CD4-positive, alpha-beta T cell treated with Interleukin-2 at 100 ng/mL for 4 hours (primary cell): ENCODE results near the gene EMX2.
A peak's percentile ranks its signal among the peaks of the same experiment; 100 is the strongest.
"Not testable (repeated sequence)": the region's sequence is repeated elsewhere in the genome, so short reads cannot be mapped to it uniquely, and the experiment has no call there.

Experiments used
- DNase-seq: peaks from one replicate; pipeline ENCODE4 v3.0.0-alpha.2; 2020; ENCODE audit warnings: low spot score

Gene EMX2

GRCh38 chr10:117542706-117543224 lies at the start of gene EMX2:
Gene EMX2, plus strand, starts transcription at chr10:117542746. Its CDS starts 522 bp downstream, at chr10:117543268.
- no peak for DNase-seq

GRCh38 chr10:117496031-117496430 lies 46.5 kb upstream of the EMX2 start:
- DNase-seq: no peak

DNA sequence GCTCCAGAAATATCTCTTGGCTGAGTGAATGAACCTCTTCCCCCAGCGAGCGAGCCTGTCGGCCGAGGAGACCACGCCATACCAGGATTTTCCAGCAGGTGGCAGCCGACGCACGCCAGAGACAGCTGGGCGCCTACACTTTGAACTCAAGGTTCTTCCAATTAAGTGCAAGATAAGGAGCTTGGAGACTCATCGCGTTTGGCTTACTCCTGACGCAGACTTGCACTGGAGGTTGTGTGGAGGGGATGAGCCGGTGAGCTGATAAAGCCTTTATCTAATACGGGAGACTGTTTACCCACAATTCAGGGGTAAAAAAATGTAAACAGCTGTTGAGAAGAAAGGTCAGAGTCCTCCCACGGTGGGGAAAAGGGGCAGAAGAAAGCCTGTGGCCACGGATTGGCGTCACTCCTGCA lies 45.9 kb upstream of the EMX2 start:
- DNase-seq: peak; percentile 65

- no peak for DNase-seq
Observed at GRCh38 chr10:117497736-117498135, 44.8 kb upstream of the EMX2 start.

- DNase-seq: no peak
Observed at GRCh38 chr10:117499248-117500105, 43.1 kb upstream of the EMX2 start.

- DNase-seq: no peak
Observed at GRCh38 chr10:117500456-117500855, 42.1 kb upstream of the EMX2 start.

- DNase-seq: no peak
Observed at GRCh38 chr10:117501460-117502035, 41.0 kb upstream of the EMX2 start.

GRCh38 chr10:117502421-117503243 lies 39.9 kb upstream of the EMX2 start:
- DNase-seq: no peak

- DNase-seq: no peak
Observed at GRCh38 chr10:117503244-117504205, 39.0 kb upstream of the EMX2 start.

DNA sequence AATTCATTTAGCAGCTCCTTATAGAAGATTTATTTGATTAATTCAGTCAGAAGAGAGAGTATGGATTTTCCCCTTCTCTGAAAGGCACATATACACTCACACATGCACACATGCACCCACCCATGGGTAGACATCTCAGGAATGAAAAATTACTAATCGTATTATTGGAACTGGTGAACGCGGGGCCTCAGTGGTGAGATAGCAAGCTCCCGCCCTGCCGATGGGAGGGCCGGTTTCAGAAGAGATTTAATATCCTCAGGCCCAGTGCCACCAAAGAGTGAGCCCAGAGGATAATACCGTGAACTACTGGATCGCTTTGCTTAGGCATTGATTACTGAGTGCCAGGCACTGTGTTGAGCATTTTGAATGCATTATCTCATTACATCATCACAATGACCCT lies 38.0 kb upstream of the EMX2 start:
- no peak for DNase-seq

- DNase-seq: not testable (repeated sequence)
Observed at GRCh38 chr10:117507081-117507480, 35.5 kb upstream of the EMX2 start.

DNA sequence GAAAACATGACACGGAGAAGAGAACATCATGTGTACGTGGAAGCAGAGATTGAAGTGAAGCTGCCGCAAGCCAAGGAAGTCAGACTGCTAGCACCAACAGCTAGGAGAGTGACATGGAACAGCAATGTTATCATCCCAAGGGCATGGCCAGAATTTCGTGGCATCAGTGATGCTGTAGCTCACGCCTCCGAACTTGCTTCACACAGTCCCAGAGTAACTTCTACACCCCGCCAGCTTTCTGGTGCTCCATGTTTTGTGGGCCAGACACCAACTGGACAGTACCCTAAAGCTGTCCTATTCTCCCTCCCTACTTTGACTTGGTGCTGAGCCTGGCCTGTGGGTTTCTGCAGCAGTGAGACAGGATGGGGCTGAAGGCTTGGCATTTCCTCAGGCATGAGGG lies 33.0 kb upstream of the EMX2 start:
- DNase-seq: no peak

DNA sequence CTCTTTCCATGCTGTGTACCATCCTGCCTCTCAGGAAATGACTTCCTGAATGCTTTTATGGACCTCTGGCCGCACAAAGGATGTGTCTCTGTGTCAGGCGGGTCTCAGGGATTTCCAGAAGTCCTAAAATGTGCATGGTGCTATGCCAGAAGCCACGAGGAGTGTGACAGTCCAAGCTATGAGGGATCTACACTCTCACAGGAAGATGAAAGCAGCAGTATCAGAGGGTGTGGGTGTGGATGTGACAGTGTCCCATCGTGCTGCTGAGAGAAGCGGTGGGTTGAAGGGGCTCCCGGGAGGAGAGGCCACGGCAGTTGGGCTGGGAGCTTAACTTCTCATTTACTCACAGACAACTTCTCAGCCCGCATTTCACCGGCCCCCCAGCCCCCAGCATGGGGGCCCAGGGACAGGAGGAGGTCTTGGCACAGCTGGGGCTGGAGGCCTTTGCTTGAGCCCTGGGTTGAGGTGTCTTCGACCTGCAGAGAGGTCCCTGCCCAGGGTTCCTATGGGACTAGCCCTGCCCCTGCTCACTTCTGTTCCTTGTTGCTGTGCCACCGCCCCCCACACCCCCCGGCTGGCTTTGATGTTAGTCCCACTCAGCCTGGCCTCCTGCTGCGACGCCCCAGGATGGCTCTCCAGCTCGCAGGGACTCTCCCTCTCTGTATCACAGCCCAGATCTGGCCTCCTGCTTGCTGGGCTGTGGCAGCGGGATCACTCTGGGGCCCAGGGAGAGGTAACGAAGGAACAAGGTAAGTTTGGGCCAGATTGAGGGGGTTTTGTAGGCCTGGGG lies 30.8 kb upstream of the EMX2 start:
- DNase-seq: no peak

DNA sequence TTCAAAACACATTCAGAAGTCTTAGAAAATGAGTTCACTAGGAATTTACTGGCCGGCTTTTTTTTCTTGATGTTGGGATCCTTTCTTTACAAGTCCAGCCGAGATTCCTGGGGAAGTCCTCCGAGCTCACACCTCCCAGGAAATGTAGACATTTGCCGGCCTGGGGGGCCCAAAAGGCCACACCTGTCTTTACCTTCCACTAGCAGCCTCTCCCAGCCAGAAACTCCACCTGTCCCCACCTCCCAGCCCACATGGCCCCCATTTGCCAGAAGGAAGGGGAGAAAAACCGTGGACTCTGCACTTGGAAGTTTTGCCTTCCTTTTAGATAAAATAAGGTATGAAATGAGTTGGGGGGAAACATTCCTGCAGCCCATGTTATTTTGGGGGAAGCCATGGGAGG lies 27.6 kb upstream of the EMX2 start:
- no peak for DNase-seq

DNA sequence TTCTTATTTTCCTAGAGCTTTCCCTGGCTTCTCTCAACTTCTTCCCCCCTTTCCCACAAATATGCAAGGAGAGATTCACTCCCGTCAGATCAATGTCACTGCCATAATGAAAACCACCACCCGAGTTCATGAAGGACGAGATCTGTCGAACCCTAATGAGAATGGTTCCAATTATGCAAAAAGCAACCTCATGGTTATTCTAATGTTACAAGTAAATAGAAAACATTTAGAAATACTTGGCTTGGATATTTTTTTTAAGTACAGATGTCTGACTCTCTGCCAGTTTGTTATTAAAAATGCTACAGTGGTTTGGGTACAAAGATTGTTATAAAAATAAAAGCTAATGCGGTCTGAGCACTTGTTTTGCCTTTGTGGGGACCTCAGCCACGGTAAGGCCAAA lies 25.9 kb upstream of the EMX2 start:
- no peak for DNase-seq

DNA sequence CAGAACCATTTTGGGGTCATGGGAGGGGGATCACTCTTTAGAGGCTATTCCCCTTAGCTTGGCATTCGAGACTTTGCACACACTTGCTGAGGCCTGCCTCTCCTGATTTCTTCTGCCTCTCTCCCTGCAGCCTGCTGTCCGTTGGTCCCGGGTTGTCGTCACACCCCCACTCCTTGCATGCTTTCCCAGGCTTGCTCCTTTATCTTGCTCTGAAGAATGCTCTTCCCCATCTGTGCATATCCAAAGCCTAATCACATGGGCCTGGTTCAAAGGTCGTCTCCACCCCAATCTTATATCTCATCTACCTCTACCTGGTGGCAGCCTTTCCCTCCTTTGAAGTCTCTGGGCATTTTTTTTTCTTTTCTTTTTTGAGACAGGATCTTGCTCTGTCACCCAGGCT lies 24.3 kb upstream of the EMX2 start:
- no peak for DNase-seq

- no peak for DNase-seq
Observed at GRCh38 chr10:117519286-117519685, 23.3 kb upstream of the EMX2 start.

DNA sequence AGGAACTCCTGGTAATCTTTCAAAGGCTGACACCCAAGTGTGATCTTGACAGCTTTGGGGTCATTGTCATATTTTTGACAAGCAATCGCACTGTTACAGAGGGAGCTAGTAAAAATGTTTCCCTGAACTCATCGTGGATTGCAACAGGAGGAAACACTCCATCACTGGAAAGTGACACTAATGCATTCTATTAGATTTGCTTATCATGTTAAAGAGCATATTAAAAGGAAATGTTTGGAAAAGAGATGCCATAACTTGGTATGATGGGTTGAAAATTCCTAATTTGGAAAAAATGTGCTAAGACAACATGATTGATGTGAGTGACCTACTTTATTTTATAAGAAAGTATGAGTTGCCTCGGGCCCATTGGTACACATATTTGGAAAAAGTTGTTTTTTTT lies 22.7 kb upstream of the EMX2 start:
- DNase-seq: no peak

GRCh38 chr10:117530791-117531190 lies 11.8 kb upstream of the EMX2 start:
- DNase-seq: no peak

DNA sequence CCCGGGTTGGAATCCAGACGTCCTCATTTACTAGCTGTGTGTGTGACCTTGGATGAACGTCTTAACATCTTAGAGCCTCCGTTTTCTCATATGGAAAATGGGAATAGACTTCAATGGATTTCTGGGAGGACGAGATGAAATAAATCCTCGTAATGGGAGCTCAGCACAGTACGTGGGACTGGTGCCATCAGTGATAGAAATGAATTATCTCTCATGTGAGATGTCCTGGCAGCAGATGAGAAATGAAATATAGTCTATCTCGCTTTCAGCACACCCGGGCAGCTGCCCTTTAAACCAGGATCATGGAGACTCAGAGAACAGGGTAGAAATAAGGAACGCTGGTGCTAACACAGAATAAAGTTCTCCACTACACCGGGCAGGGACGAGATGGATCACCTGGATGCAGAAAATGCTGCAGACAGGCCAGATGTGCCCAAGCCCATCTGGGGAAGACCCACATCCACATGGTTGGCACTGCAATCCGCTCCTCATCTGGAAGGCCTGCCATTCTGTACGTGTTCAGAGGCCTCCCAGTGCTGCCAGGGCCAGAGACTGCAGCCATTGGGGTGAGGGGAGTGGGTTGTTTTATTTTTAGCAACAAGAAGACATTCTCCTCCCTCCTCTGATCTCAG lies 11.1 kb upstream of the EMX2 start:
- no peak for DNase-seq
